ENCODE data around the gene PWWP2A. TPM values are rescaled to one million over a fixed set of nuclear protein-coding genes. Genes with fewer than 3 reads are reported as not detected.

The PWWP2A gene
- total RNA-seq, 1 experiment from 2014 or later: 14.7 TPM

DNA sequence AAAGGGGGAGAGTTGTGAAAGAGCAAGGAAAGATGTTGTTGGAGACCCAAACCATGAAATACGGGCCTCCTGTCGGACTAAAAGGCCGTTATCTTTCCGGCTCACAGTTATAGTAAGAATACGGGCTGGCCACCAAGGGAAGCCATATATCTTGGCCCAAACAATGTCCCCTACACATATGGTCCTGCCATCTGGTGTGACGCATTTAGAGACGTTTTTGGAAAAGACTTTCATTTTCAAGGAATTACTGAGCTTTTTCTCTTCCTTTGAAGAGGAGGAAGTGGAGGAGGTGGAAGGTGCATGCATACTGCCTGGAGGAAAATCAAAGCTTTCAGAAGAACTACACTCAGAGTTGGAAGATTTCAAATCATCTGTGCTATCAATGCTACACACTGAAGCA is 26.7 kb downstream of the PWWP2A start:
- POLR2A ChIA-PET: no interaction called here
- Histone ChIP-seq H3K4me2 (ENCODE audit: low read length) (no peak overlapping the region), H3K9me2 (ENCODE audit: insufficient read depth) (no peaks in the 10 kb centered on the region), H3K79me2 (ENCODE audit: insufficient read depth, low read length) (no peaks in the 10 kb centered on the region), H3K4me3 (replicated peaks in 1 of 2; ENCODE audit: low read depth in 1 of 2, low read length in 2 of 2) (no peak overlapping the region), H4K20me1 (ENCODE audit: insufficient read depth) (0 out of 2 replicates have a peak, but pooled peaks cover 6% of the 10 kb centered on the region), H3K27me3 (ENCODE audit: insufficient read depth, low read length) (no peaks in the 10 kb centered on the region), H3K27ac (ENCODE audit: low read depth, low read length) (no peak overlapping the region), H3K4me1 (ENCODE audit: control insufficient read depth in 1 of 2, insufficient read depth in 2 of 2, low read length in 2 of 2) (no peaks in the 10 kb centered on the region), H2AFZ (ENCODE audit: low read depth, low read length, poor library complexity, severe bottlenecking) (no peak overlapping the region), H3K9me3 (ENCODE audit: control insufficient read depth in 1 of 2, insufficient read depth in 1 of 2, low read depth in 1 of 2, low read length in 2 of 2) (no peaks in the 10 kb centered on the region), H3K36me3 (ENCODE audit: control insufficient read depth in 1 of 2, insufficient read depth in 2 of 2, low read length in 2 of 2) (peaks cover 11 to 13% of the 10 kb centered on the region in 2 experiments; a peak in 2 of 4 replicates), H3K9ac (ENCODE audit: low read length) (no peak overlapping the region)
- no TSS peak for BruUV-seq (replicated peaks)
- ATAC-seq (no peak), DNase-seq (ENCODE audit: low read depth, low spot score) (no peak)
- no peak for TF ChIP-seq EZH2phosphoT487 (IDR thresholded peaks at IDR 0.05; ENCODE audit: borderline replicate concordance)
- no peak for TF ChIP-seq ZFX (IDR thresholded peaks at IDR 0.05)
- TF ChIP-seq SRF (IDR thresholded peaks at IDR 0.05; ENCODE audit: low read depth): no peak
- TF ChIP-seq SIN3A (IDR thresholded peaks at IDR 0.05; ENCODE audit: low read depth): no peak
- TF ChIP-seq, protein P1, sequence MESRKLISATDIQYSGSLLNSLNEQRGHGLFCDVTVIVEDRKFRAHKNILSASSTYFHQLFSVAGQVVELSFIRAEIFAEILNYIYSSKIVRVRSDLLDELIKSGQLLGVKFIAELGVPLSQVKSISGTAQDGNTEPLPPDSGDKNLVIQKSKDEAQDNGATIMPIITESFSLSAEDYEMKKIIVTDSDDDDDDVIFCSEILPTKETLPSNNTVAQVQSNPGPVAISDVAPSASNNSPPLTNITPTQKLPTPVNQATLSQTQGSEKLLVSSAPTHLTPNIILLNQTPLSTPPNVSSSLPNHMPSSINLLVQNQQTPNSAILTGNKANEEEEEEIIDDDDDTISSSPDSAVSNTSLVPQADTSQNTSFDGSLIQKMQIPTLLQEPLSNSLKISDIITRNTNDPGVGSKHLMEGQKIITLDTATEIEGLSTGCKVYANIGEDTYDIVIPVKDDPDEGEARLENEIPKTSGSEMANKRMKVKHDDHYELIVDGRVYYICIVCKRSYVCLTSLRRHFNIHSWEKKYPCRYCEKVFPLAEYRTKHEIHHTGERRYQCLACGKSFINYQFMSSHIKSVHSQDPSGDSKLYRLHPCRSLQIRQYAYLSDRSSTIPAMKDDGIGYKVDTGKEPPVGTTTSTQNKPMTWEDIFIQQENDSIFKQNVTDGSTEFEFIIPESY (IDR thresholded peaks at IDR 0.05; ENCODE audit: extremely low read depth, insufficient replicate concordance, low read length): no peak
- TF ChIP-seq CEBPB (IDR thresholded peaks at IDR 0.05; ENCODE audit: low read depth): no peak
- TF ChIP-seq EGR1 (IDR thresholded peaks at IDR 0.05; ENCODE audit: low read depth): no peak
- TF ChIP-seq RAD21 (IDR thresholded peaks at IDR 0.05; ENCODE audit: low read depth): no peak
- TF ChIP-seq ZNF274 (IDR thresholded peaks at IDR 0.05; ENCODE audit: low read depth, low read length): no peak
- TF ChIP-seq FOSL1 (IDR thresholded peaks at IDR 0.05; ENCODE audit: low read depth): no peak
- no peak for TF ChIP-seq POLR2A (IDR thresholded peaks at IDR 0.05; ENCODE audit: borderline replicate concordance, extremely low read depth, insufficient read depth, insufficient read length)
- TF ChIP-seq SP1 (IDR thresholded peaks at IDR 0.05; ENCODE audit: low read depth): no peak
- TF ChIP-seq, protein P2, sequence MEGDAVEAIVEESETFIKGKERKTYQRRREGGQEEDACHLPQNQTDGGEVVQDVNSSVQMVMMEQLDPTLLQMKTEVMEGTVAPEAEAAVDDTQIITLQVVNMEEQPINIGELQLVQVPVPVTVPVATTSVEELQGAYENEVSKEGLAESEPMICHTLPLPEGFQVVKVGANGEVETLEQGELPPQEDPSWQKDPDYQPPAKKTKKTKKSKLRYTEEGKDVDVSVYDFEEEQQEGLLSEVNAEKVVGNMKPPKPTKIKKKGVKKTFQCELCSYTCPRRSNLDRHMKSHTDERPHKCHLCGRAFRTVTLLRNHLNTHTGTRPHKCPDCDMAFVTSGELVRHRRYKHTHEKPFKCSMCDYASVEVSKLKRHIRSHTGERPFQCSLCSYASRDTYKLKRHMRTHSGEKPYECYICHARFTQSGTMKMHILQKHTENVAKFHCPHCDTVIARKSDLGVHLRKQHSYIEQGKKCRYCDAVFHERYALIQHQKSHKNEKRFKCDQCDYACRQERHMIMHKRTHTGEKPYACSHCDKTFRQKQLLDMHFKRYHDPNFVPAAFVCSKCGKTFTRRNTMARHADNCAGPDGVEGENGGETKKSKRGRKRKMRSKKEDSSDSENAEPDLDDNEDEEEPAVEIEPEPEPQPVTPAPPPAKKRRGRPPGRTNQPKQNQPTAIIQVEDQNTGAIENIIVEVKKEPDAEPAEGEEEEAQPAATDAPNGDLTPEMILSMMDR (IDR thresholded peaks at IDR 0.05 in 2 of 3, conservative IDR thresholded peaks at IDR 0.05 in 1 of 3; ENCODE audit: borderline replicate concordance in 1 of 3, insufficient read depth in 1 of 3, low read depth in 2 of 3, low read length in 2 of 3): no peak
- TF ChIP-seq JUND (IDR thresholded peaks at IDR 0.05): no peak
- TF ChIP-seq, protein P3, sequence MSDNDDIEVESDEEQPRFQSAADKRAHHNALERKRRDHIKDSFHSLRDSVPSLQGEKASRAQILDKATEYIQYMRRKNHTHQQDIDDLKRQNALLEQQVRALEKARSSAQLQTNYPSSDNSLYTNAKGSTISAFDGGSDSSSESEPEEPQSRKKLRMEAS (IDR thresholded peaks at IDR 0.05): no peak
- no peak for TF ChIP-seq TCF7L2 (IDR thresholded peaks at IDR 0.05; ENCODE audit: borderline replicate concordance, extremely low read depth, insufficient read depth, insufficient read length)
- TF ChIP-seq, protein P4, sequence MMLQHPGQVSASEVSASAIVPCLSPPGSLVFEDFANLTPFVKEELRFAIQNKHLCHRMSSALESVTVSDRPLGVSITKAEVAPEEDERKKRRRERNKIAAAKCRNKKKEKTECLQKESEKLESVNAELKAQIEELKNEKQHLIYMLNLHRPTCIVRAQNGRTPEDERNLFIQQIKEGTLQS (IDR thresholded peaks at IDR 0.05): no peak
- intact Hi-C loops (cut with micrococcal nuclease): no loop called here
- CTCF ChIA-PET: no interaction called here
- RAD21 ChIA-PET (ENCODE audit: low non-redundant PET in 1 of 2, low total read pairs in 2 of 2, uncharacterized antibody in 2 of 2, unreplicated experiment in 2 of 2): no interaction called here

Measured in HCT116 (cell line).